H1 (cell line): ENCODE data around the gene ACSL3. TPM values are rescaled to one million over a fixed set of nuclear protein-coding genes. Genes with fewer than 3 reads are reported as not detected.

Experiments
- CTCF ChIA-PET: fragments of 300-600 bp; sonication (Branson Sonifier 250); formaldehyde crosslinking; loops from one replicate; lab custom pipeline; 2021; ENCODE audit not compliant: partially characterized antibody; lab: Charles Lee
- POLR2A ChIA-PET: fragments of 300-600 bp; sonication (Branson Sonifier 250); formaldehyde crosslinking; loops from one replicate; lab custom pipeline; 2021; ENCODE audit warnings: inconsistent platforms; ENCODE audit not compliant: partially characterized antibody; lab: Charles Lee
- DNase-seq, 2 experiments: peaks; one replicate each; pipeline versions ENCODE4 v3.0.0 to v3.0.0-alpha.2; 2010 to 2022; ENCODE audit warnings: low spot score in 2 of 2, low read depth in 1 of 2, mixed read lengths in 1 of 2
- FAIRE-seq: peaks from 2 replicates; lab custom pipeline; 2011; peaks lifted over from hg19 to GRCh38; lab: Jason Lieb, UNC
- H2AFZ ChIP-seq: 2 replicates; pipeline ENCODE4 v1.8.1; 2012; ENCODE audit warnings: low read length, inconsistent platforms
- H2AK5ac ChIP-seq: 2 replicates; pipeline ENCODE4 v1.6.1; 2013; ENCODE audit warnings: low read depth, low read length
- H2BK120ac ChIP-seq: replicated peaks from 2 replicates; pipeline ENCODE3; 2013; ENCODE audit warnings: low read depth, low read length, inconsistent platforms
- H2BK12ac ChIP-seq: 2 replicates; pipeline ENCODE4 v1.6.1; 2013; ENCODE audit warnings: low read depth, low read length
- H2BK15ac ChIP-seq: 2 replicates; pipeline ENCODE4 v1.6.1; 2013; ENCODE audit warnings: low read length
- H2BK20ac ChIP-seq: 2 replicates; pipeline ENCODE4 v1.6.1; 2013; ENCODE audit warnings: low read length
- H2BK5ac ChIP-seq: 2 replicates; pipeline ENCODE4 v1.6.1; 2013; ENCODE audit warnings: low read depth, low read length
- H3K14ac ChIP-seq: 2 replicates; pipeline ENCODE4 v1.6.1; 2013; ENCODE audit warnings: inconsistent platforms; ENCODE audit not compliant: insufficient read length
- H3K18ac ChIP-seq: 2 replicates; pipeline ENCODE4 v1.6.1; 2013; ENCODE audit warnings: low read length; ENCODE audit errors: extremely low read depth
- H3K23ac ChIP-seq: 2 replicates; pipeline ENCODE4 v1.6.1; 2013; ENCODE audit warnings: inconsistent platforms; ENCODE audit not compliant: insufficient read length
- H3K23me2 ChIP-seq: 2 replicates; pipeline ENCODE4 v1.6.1; 2013; ENCODE audit warnings: low read depth, low read length
- H3K27ac ChIP-seq: 2 replicates; pipeline ENCODE4 v1.6.1; 2011; ENCODE audit warnings: low read depth, low read length, inconsistent platforms
- H3K27me3 ChIP-seq, 4 experiments: replicated peaks in 1 of 4; 1 replicate in 1 of 4; 2 replicates in 3 of 4; pipeline versions ENCODE4 v1.6.1 to v1.8.1; 2011 to 2013; ENCODE audit warnings: low read length in 3 of 4, mild to moderate bottlenecking in 3 of 4, inconsistent platforms in 2 of 4, mixed read lengths in 2 of 4, moderate library complexity in 1 of 4; ENCODE audit not compliant: control insufficient read depth in 3 of 4, insufficient read depth in 3 of 4; ENCODE audit errors: extremely low read depth in 1 of 4
- H3K36me3 ChIP-seq, 4 experiments: 2 replicates each; pipeline versions ENCODE4 v1.6.1 to v1.8.1; 2011 to 2013; ENCODE audit warnings: mild to moderate bottlenecking in 4 of 4, low read length in 3 of 4, moderate library complexity in 2 of 4, control low read depth in 1 of 4, inconsistent platforms in 1 of 4; ENCODE audit not compliant: insufficient read depth in 4 of 4, control insufficient read depth in 2 of 4
- H3K4ac ChIP-seq: replicated peaks from 2 replicates; pipeline ENCODE3; 2013; ENCODE audit warnings: low read length, low read depth, mixed read lengths, inconsistent platforms; ENCODE audit not compliant: insufficient read length
- H3K4me1 ChIP-seq, 4 experiments: replicated peaks in 1 of 4; 1 replicate in 1 of 4; 2 replicates in 3 of 4; pipeline versions ENCODE4 v1.6.1 to v1.8.1; 2011 to 2013; ENCODE audit warnings: low read length in 3 of 4, inconsistent platforms in 2 of 4, mixed read lengths in 1 of 4; ENCODE audit not compliant: insufficient read depth in 4 of 4, control insufficient read depth in 3 of 4
- H3K4me2 ChIP-seq, 2 experiments: 2 replicates each; pipeline versions ENCODE4 v1.6.1 to v1.8.1; 2011 to 2013; ENCODE audit warnings: low read depth in 2 of 2, low read length in 2 of 2, control low read depth in 1 of 2, inconsistent platforms in 1 of 2, mild to moderate bottlenecking in 1 of 2; ENCODE audit not compliant: insufficient read depth in 1 of 2
- H3K4me3 ChIP-seq, 4 experiments: fragments of 200-600, 300-600 bp in 1 of 4; sonication (generic), shearing (Covaris generic), sonication (Bioruptor Twin) in 1 of 4; 2 replicates each; pipeline versions ENCODE4 v1.5.1 to v1.8.1; 2011 to 2016; ENCODE audit warnings: low read length in 4 of 4, low read depth in 3 of 4, control low read depth in 2 of 4, inconsistent platforms in 2 of 4, mild to moderate bottlenecking in 2 of 4, mixed read lengths in 1 of 4, moderate library complexity in 1 of 4; ENCODE audit not compliant: insufficient read depth in 2 of 4; ENCODE audit errors: extremely low read depth in 1 of 4
- H3K56ac ChIP-seq: replicated peaks from 2 replicates; pipeline ENCODE3; 2013; ENCODE audit warnings: low read depth, mild to moderate bottlenecking, mixed read lengths, low read length, inconsistent platforms; ENCODE audit not compliant: insufficient read length
- H3K79me1 ChIP-seq: 2 replicates; pipeline ENCODE4 v1.6.1; 2013; ENCODE audit warnings: low read depth, low read length, control low read depth
- H3K79me2 ChIP-seq, 2 experiments: 2 replicates each; pipeline versions ENCODE4 v1.6.1 to v1.8.1; 2012 to 2013; ENCODE audit warnings: low read length in 2 of 2, mild to moderate bottlenecking in 2 of 2, inconsistent platforms in 1 of 2; ENCODE audit not compliant: insufficient read depth in 2 of 2, control insufficient read depth in 1 of 2
- H3K9ac ChIP-seq, 4 experiments: replicated peaks in 1 of 4; 1 replicate in 1 of 4; 2 replicates in 3 of 4; pipeline versions ENCODE4 v1.6.1 to v1.8.1; 2011 to 2013; ENCODE audit warnings: low read depth in 3 of 4, low read length in 3 of 4, control low read depth in 2 of 4, mild to moderate bottlenecking in 2 of 4, moderate library complexity in 2 of 4, inconsistent platforms in 1 of 4; ENCODE audit errors: extremely low read depth in 1 of 4
- H3K9me3 ChIP-seq, 2 experiments: 2 replicates each; pipeline versions ENCODE4 v1.6.1 to v1.8.1; 2012 to 2013; ENCODE audit warnings: mild to moderate bottlenecking in 2 of 2, moderate library complexity in 2 of 2, control low read depth in 1 of 2, inconsistent platforms in 1 of 2, low read depth in 1 of 2, low read length in 1 of 2, mixed read lengths in 1 of 2; ENCODE audit not compliant: insufficient read depth in 2 of 2
- H4K20me1 ChIP-seq, 2 experiments: replicated peaks in 1 of 2; 2 replicates each; pipeline versions ENCODE3 to v1.8.1; 2011 to 2013; ENCODE audit warnings: inconsistent platforms in 2 of 2, low read length in 2 of 2, mild to moderate bottlenecking in 1 of 2; ENCODE audit not compliant: insufficient read depth in 2 of 2, control insufficient read depth in 1 of 2
- H4K5ac ChIP-seq: 2 replicates; pipeline ENCODE4 v1.6.1; 2013; ENCODE audit warnings: low read length, low read depth, mixed read lengths, inconsistent platforms; ENCODE audit not compliant: insufficient read length
- H4K8ac ChIP-seq: 2 replicates; pipeline ENCODE4 v1.8.0; 2013; ENCODE audit warnings: mild to moderate bottlenecking, moderate library complexity, low read length, inconsistent platforms; ENCODE audit not compliant: insufficient read depth; ENCODE audit errors: extremely low read depth
- H4K91ac ChIP-seq: replicated peaks from 2 replicates; pipeline ENCODE3; 2013; ENCODE audit warnings: low read length, mixed read lengths, inconsistent platforms; ENCODE audit not compliant: insufficient read length
- GTF2F1 ChIP-seq: IDR thresholded peaks from 2 replicates; pipeline ENCODE4 v1.6.1; 2012; ENCODE audit warnings: low read depth, low read length, improper control_type of control experiment, borderline replicate concordance
- POU5F1 ChIP-seq: IDR thresholded peaks from 2 replicates; pipeline ENCODE4 v1.6.1; 2011; ENCODE audit warnings: low read depth, mild to moderate bottlenecking, low read length, moderate library complexity
- TEAD4 ChIP-seq: IDR thresholded peaks from 2 replicates; pipeline ENCODE4 v1.6.1; 2012; ENCODE audit warnings: low read depth, low read length, inconsistent platforms, mixed read lengths
- WGBS, 2 experiments: shearing (Covaris generic) in 1 of 2; methylation state at CpG; one replicate each; pipeline versions ENCODE4 v1.1.6 to v1.1.7; 2013 to 2015; ENCODE audit warnings: low lambda C conversion rate in 2 of 2, mixed read lengths in 2 of 2, inconsistent platforms in 1 of 2, low coverage in 1 of 2, missing lambda C conversion rate in 1 of 2; ENCODE audit not compliant: insufficient replicate concordance in 2 of 2, insufficient coverage in 1 of 2, insufficient read length in 1 of 2; ENCODE audit errors: extremely low coverage in 1 of 2, missing lambda C conversion rate in 1 of 2; 5-methylcytosine and 5-hydroxymethylcytosine counted together
- polyA plus RNA-seq, 7 experiments: library from polyadenylated mRNA; depleted of rRNA in 3 of 7; stranded (reverse) in 5 of 7; unstranded in 2 of 7; fragments of >200 nt in 5 of 7; fragments of 200-250 nt in 2 of 7; gene quantifications; 1 replicate in 5 of 7; 2 replicates in 1 of 7; 4 replicates in 1 of 7; pipeline versions ENCODE4 v1.2.1 to v1.2.3, GENCODE V29; 2011 to 2013; ENCODE audit warnings: missing spikeins in 2 of 7, mixed read lengths in 2 of 7
- total RNA-seq: library from RNA; stranded (reverse); fragmentation: NEBNext Ultra II Directional; extraction: Animal tissue kit (Norgen Biotek cat#: 25700); gene quantifications from 2 replicates; pipeline ENCODE4 v1.2.1, GENCODE V29; 2021

Gene ACSL3
- total and polyA plus RNA-seq, 2 of the 8 experiments (the other 6 are each of a cell fraction or from before 2014, with no cell fraction given) = 37.5 to 98.1 TPM

GRCh38 chr2:222968550-222969155, 107.8 kb downstream of the ACSL3 start:
- Histone ChIP-seq H3K4me3 (no peak overlapping the region), H3K4me2 (no peak overlapping the region), H3K4me1 (no peaks in the 10 kb centered on the region), H4K20me1 (no peaks in the 10 kb centered on the region), H2BK15ac (no peak overlapping the region), H3K79me1 (no peaks in the 10 kb centered on the region), H3K36me3 (no peaks in the 10 kb centered on the region), H3K9ac (no peak overlapping the region), H3K79me2 (no peaks in the 10 kb centered on the region), H3K56ac (no peak overlapping the region), H2BK12ac (no peak overlapping the region), H2AFZ (no peak overlapping the region), H2AK5ac (no peak overlapping the region), H4K5ac (no peak overlapping the region), H3K23ac (no peak overlapping the region), H2BK5ac (no peak overlapping the region), H3K27ac (no peak overlapping the region), H3K4ac (no peak overlapping the region), H3K23me2 (no peaks in the 10 kb centered on the region), H3K9me3 (no peaks in the 10 kb centered on the region), H4K91ac (no peak overlapping the region), H4K8ac (no peak overlapping the region), H2BK20ac (no peak overlapping the region), H3K27me3 (peaks cover 0 to 3% (median 0%) of the 10 kb centered on the region in 4 experiments; a peak in 1 of 7 replicates), H3K14ac (no peak overlapping the region), H3K18ac (no peak overlapping the region), H2BK120ac (no peak overlapping the region)
- TF ChIP-seq POU5F1 (no peak), GTF2F1 (no peak), TEAD4 (no peak)
- 89% methylated on average over 6 of the region's 6 CpGs; no CpG with 5 or more reads in 1 of the 2 experiments for WGBS, 2 experiments
- POLR2A ChIA-PET = no interaction called here
- FAIRE-seq (no peak), DNase-seq (no peak)
- CTCF ChIA-PET = interaction anchor here (0.8 to 1.7 kb wide), 4 partner anchors 9 to 491 kb away, joined by 3 to 4 read pairs (median 3); no protein-coding TSS in a partner anchor
